ENCODE results near the gene SLC66A1.

GRCh38 chr1:19326748-19327065 lies 14.6 kb downstream of the SLC66A1 start:
- no peak for TF ChIP-seq CTCF (IDR thresholded peaks at IDR 0.05)
- TF ChIP-seq POLR2A (IDR thresholded peaks at IDR 0.05) = no peak
